WTC11 (cell line): ENCODE data around the gene RTN3. TPM values are rescaled to one million over a fixed set of nuclear protein-coding genes. Genes with fewer than 3 reads are reported as not detected.
A peak's percentile ranks its signal among the peaks of the same experiment; 100 is the strongest.

Experiments
- ATF1 ChIP-seq: sonication (generic); formaldehyde crosslinking; IDR thresholded peaks from 2 replicates; pipeline ENCODE4 v1.8.1; 2023; ENCODE audit warnings: mild to moderate bottlenecking, moderate library complexity, missing genetic modification reagents
- ATF2 ChIP-seq: sonication (generic); formaldehyde crosslinking; IDR thresholded peaks from 2 replicates; pipeline ENCODE4 v1.8.1; 2022; ENCODE audit warnings: low read depth, missing genetic modification reagents, borderline replicate concordance
- ATF6 ChIP-seq: sonication (generic); formaldehyde crosslinking; IDR thresholded peaks from 2 replicates; pipeline ENCODE4 v1.8.1; 2023; ENCODE audit warnings: mild to moderate bottlenecking, missing genetic modification reagents
- E2F4 ChIP-seq: sonication (generic); formaldehyde crosslinking; IDR thresholded peaks from 2 replicates; pipeline ENCODE4 v1.8.1; 2022; ENCODE audit warnings: low read depth, mild to moderate bottlenecking, moderate library complexity, missing genetic modification reagents, borderline replicate concordance
- EMX1 ChIP-seq: fragments of 250-450 bp; sonication (Bioruptor Pico); IDR thresholded peaks from 2 replicates; pipeline ENCODE4 v1.8.0; 2021; ENCODE audit warnings: mild to moderate bottlenecking
- FOXJ3 ChIP-seq: sonication (generic); formaldehyde crosslinking; IDR thresholded peaks from 2 replicates; pipeline ENCODE4 v1.9.0; 2021; ENCODE audit warnings: missing genetic modification reagents, mild to moderate bottlenecking, borderline replicate concordance
- GABPB1 ChIP-seq: sonication (generic); formaldehyde crosslinking; IDR thresholded peaks from 2 replicates; pipeline ENCODE4 v1.8.1; 2023; ENCODE audit warnings: mild to moderate bottlenecking, missing genetic modification reagents
- JAZF1 ChIP-seq: fragments of 250-450 bp; sonication (Bioruptor Pico); IDR thresholded peaks from 2 replicates; pipeline ENCODE4 v1.9.0; 2021; ENCODE audit warnings: moderate library complexity, mild to moderate bottlenecking, inconsistent platforms
- KAT7 ChIP-seq: sonication (generic); formaldehyde crosslinking; IDR thresholded peaks from 2 replicates; pipeline ENCODE4 v1.8.1; 2023; ENCODE audit warnings: missing genetic modification reagents, mild to moderate bottlenecking, borderline replicate concordance
- MLX ChIP-seq: sonication (generic); formaldehyde crosslinking; IDR thresholded peaks from 2 replicates; pipeline ENCODE4 v1.8.1; 2023; ENCODE audit warnings: mild to moderate bottlenecking, missing genetic modification reagents, moderate library complexity
- NFYB ChIP-seq: sonication (generic); formaldehyde crosslinking; conservative IDR thresholded peaks from 2 replicates; pipeline ENCODE4 v1.8.0; 2022; ENCODE audit warnings: low read depth, missing genetic modification reagents
- RELA ChIP-seq: sonication (generic); formaldehyde crosslinking; IDR thresholded peaks from 2 replicates; pipeline ENCODE4 v1.8.1; 2022; ENCODE audit warnings: missing genetic modification reagents, mild to moderate bottlenecking, borderline replicate concordance
- RORB ChIP-seq: fragments of 250-450 bp; sonication (Bioruptor Pico); IDR thresholded peaks from 2 replicates; pipeline ENCODE4 v1.9.0; 2021; ENCODE audit warnings: mild to moderate bottlenecking
- SOX15 ChIP-seq: fragments of 250-450 bp; sonication (Bioruptor Pico); IDR thresholded peaks from 2 replicates; pipeline ENCODE4 v1.9.0; 2021; ENCODE audit warnings: mild to moderate bottlenecking
- SP1 ChIP-seq: sonication (generic); formaldehyde crosslinking; conservative IDR thresholded peaks from 2 replicates; pipeline ENCODE4 v1.8.1; 2022; ENCODE audit warnings: missing genetic modification reagents
- TEAD4 ChIP-seq: sonication (generic); formaldehyde crosslinking; IDR thresholded peaks from 2 replicates; pipeline ENCODE4 v1.8.0; 2022; ENCODE audit warnings: mild to moderate bottlenecking, missing genetic modification reagents
- ZMAT4 ChIP-seq: fragments of 250-450 bp; sonication (Bioruptor Pico); IDR thresholded peaks from 2 replicates; pipeline ENCODE4 v1.9.0; 2021; ENCODE audit warnings: mild to moderate bottlenecking
- ZNF219 ChIP-seq: sonication (generic); formaldehyde crosslinking; IDR thresholded peaks from 2 replicates; pipeline ENCODE4 v1.8.0; 2023; ENCODE audit warnings: missing genetic modification reagents, mild to moderate bottlenecking, borderline replicate concordance
- ZNF232 ChIP-seq: sonication (generic); formaldehyde crosslinking; IDR thresholded peaks from 2 replicates; pipeline ENCODE4 v1.8.0; 2022; ENCODE audit warnings: mild to moderate bottlenecking, missing genetic modification reagents
- ZNF263 ChIP-seq: sonication (generic); formaldehyde crosslinking; IDR thresholded peaks from 2 replicates; pipeline ENCODE4 v1.8.1; 2022; ENCODE audit warnings: low read depth, mild to moderate bottlenecking, moderate library complexity, missing genetic modification reagents
- ZNF396 ChIP-seq: fragments of 250-450 bp; sonication (Bioruptor Pico); IDR thresholded peaks from 2 replicates; pipeline ENCODE4 v1.8.0; 2021; ENCODE audit warnings: mild to moderate bottlenecking, moderate library complexity, borderline replicate concordance
- ZNF532 ChIP-seq: fragments of 250-450 bp; sonication (Bioruptor Pico); IDR thresholded peaks from 2 replicates; pipeline ENCODE4 v1.9.0; 2021; ENCODE audit warnings: mild to moderate bottlenecking, borderline replicate concordance
- total RNA-seq: library from RNA; stranded (reverse); gene quantifications from 3 replicates; pipeline ENCODE4 v1.2.3, GENCODE V29; 2021
- TF ChIP-seq, protein P1 (sequence below): sonication (generic); formaldehyde crosslinking; conservative IDR thresholded peaks from 2 replicates; pipeline ENCODE4 v1.8.1; 2023; ENCODE audit warnings: mild to moderate bottlenecking, low read depth, missing genetic modification reagents, moderate library complexity
- TF ChIP-seq, protein P2 (sequence below): sonication (generic); formaldehyde crosslinking; IDR thresholded peaks from 2 replicates; pipeline ENCODE4 v1.8.0; 2022; ENCODE audit warnings: mild to moderate bottlenecking, missing genetic modification reagents

Gene RTN3
- total RNA-seq, 1 experiment from 2014 or later, result 159 TPM

DNA sequence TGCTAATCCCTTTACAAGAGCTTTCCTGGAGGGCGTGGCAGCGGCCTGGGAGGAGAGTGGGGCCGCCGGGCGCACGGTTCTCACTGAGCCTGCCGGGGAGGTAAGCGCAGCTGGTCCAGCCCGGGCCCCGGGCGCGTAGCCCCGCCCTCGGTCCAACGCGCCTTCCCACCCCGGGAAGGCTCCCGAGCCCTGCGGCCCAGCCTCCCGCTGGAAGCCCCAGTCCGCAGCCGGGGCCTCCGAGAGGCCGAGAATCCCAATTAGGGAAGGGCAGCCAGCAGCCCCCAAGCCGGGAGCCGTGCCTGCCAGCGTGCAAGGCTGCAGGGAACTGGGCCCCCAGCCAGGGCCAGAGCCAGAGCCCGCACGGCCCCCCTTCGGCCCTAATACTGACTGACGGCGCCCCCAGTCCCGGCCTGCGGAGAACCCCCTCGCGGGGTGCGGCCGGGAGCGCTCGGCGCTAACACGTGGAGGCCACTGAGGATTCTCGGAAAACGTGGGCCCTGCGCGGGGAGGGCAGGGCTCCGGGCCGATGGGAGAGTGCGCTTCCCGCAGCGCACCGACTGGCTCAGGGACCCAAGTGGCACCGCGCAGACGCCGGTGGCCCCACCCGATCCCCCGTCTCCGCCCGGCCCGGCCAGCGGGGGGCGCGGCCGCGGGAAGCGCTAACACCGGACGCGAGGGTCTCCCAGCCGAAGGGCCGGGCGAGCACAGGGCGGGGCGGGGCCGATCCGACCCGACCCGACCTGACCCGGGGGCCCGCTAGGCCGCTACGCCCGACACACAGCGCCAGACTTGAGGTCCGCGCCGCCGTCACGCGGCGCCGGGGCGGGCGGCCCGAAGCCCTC, 81.6 kb downstream of the RTN3 start (continued):
- TF ChIP-seq MLX (CRISPR knock-in tag) (no peak), GABPB1 (CRISPR knock-in tag) (no peak), FOXJ3 (CRISPR knock-in tag) (no peak), RELA (no peak), ZNF396 (CRISPR knock-in tag) (no peak), KAT7 (CRISPR knock-in tag) (peak; percentile 22; the same call in 1 of the 2 replicates), ATF2 (CRISPR knock-in tag) (no peak), NFYB (CRISPR knock-in tag) (no peak), SP1 (CRISPR knock-in tag) (0 out of 2 replicates have a peak, but pooled peaks have one; percentile 16), ZNF219 (no peak; the same call in 1 of the 2 replicates), ZNF263 (no peak), ATF6 (CRISPR knock-in tag) (no peak), ZNF532 (no peak), TEAD4 (CRISPR knock-in tag) (no peak), JAZF1 (CRISPR knock-in tag) (no peak), RORB (CRISPR knock-in tag) (no peak), ZNF232 (CRISPR knock-in tag) (no peak), ATF1 (no peak), SOX15 (CRISPR knock-in tag) (no peak), ZMAT4 (CRISPR knock-in tag) (no peak), E2F4 (no peak), EMX1 (CRISPR knock-in tag) (no peak)
- TF ChIP-seq, protein P1, sequence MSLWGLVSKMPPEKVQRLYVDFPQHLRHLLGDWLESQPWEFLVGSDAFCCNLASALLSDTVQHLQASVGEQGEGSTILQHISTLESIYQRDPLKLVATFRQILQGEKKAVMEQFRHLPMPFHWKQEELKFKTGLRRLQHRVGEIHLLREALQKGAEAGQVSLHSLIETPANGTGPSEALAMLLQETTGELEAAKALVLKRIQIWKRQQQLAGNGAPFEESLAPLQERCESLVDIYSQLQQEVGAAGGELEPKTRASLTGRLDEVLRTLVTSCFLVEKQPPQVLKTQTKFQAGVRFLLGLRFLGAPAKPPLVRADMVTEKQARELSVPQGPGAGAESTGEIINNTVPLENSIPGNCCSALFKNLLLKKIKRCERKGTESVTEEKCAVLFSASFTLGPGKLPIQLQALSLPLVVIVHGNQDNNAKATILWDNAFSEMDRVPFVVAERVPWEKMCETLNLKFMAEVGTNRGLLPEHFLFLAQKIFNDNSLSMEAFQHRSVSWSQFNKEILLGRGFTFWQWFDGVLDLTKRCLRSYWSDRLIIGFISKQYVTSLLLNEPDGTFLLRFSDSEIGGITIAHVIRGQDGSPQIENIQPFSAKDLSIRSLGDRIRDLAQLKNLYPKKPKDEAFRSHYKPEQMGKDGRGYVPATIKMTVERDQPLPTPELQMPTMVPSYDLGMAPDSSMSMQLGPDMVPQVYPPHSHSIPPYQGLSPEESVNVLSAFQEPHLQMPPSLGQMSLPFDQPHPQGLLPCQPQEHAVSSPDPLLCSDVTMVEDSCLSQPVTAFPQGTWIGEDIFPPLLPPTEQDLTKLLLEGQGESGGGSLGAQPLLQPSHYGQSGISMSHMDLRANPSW (CRISPR knock-in tag), result no peak; the same call in 1 of the 2 replicates
- TF ChIP-seq, protein P2, sequence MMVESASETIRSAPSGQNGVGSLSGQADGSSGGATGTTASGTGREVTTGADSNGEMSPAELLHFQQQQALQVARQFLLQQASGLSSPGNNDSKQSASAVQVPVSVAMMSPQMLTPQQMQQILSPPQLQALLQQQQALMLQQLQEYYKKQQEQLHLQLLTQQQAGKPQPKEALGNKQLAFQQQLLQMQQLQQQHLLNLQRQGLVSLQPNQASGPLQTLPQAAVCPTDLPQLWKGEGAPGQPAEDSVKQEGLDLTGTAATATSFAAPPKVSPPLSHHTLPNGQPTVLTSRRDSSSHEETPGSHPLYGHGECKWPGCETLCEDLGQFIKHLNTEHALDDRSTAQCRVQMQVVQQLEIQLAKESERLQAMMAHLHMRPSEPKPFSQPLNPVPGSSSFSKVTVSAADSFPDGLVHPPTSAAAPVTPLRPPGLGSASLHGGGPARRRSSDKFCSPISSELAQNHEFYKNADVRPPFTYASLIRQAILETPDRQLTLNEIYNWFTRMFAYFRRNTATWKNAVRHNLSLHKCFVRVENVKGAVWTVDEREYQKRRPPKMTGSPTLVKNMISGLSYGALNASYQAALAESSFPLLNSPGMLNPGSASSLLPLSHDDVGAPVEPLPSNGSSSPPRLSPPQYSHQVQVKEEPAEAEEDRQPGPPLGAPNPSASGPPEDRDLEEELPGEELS (CRISPR knock-in tag), result peak; percentile 78
